Heart left ventricle (tissue), 13 donors: ENCODE measurements around the gene KEAP1.

ENCODE experiments used
- CTCF ChIP-seq, 12 donors: fragments of 200-600 bp; sonication (generic) in 4 of 12; IDR thresholded peaks; one replicate each; pipeline versions ENCODE4 v1.5.0 to v1.8.0; 2018 to 2022; ENCODE audit warnings: antibody characterized with exemption in 12 of 12, mild to moderate bottlenecking in 5 of 12
- POLR2A ChIP-seq, 2 donors: fragments of 450-650 bp; IDR thresholded peaks; one replicate each; pipeline ENCODE4 v1.6.1; 2017; ENCODE audit warnings: antibody characterized with exemption in 2 of 2, mild to moderate bottlenecking in 2 of 2, moderate library complexity in 2 of 2
- donor health status: ischemic (EF 13 %, LVEDD 7.1; RV severe dilation, severe dysfunction).
- donor health status: DM: no; HTN: yes; CAD: no.
- donor health status: DM: no; HTN: no; CAD: no.
- donor health status: ischemic (EF 25% LVEDD 6.9; RV normal size, moderate dysfunction).
- donor health status: ischemic (EF 25% LVEDD 5.7; RV mildly dilated, moderate dysfunction).
- donor health status: ischemic (EF 35%, LVEDD 5.7; RV mildly dilated, moderate dysfunction).
- donor health status: nonischemic (EF 11% LVEDD 7.7; RV severe dilation, severe dysfunction).
- donor health status: DM: yes; HTN: yes; CAD: no.
- donor health status: PGD.
- donor health status: ischemic (EF 29% LVEDD 5.4; RV normal size, mild dysfunction).
- donor health status: nonischemic (EF 23%, LVEDD 6.1; RV moderate dilation, normal function).

- TF ChIP-seq CTCF (IDR thresholded peaks at IDR 0.05) (no peak), POLR2A (IDR thresholded peaks at IDR 0.05) (no peak)
Measured at GRCh38 chr19:10523135-10523636, 20.0 kb upstream of the KEAP1 start.
